ENCODE data around the gene LRP1.

GRCh38 chr12:57203791-57204190, 75.5 kb downstream of the LRP1 start:
- TF ChIP-seq YY1 (IDR thresholded peaks at IDR 0.05; ENCODE audit: insufficient read depth, insufficient read length) (no peak), ZNF274 (IDR thresholded peaks at IDR 0.05; ENCODE audit: low read depth, low read length) (no peak), SUZ12 (IDR thresholded peaks at IDR 0.05; ENCODE audit: extremely low read depth, insufficient read depth, insufficient read length) (no peak)

Data from NT2/D1 (cell line).